GM18499 (cell line): Measurements from ENCODE around the gene TMSB10.
"Not testable (repeated sequence)": the region's sequence is repeated elsewhere in the genome, so short reads cannot be mapped to it uniquely, and the experiment has no call there.

Experiments used
- ATAC-seq: cut with Tn5 transposase; IDR thresholded peaks from one replicate; pipeline ENCODE4 v1.9.1; 2021; ENCODE audit warnings: moderate number of reproducible peaks; ENCODE audit not compliant: insufficient read depth, unreplicated experiment

TMSB10 gene

GRCh38 chr2:84905181-84906107, at the start of gene TMSB10:
Gene TMSB10, plus strand, starts transcription at chr2:84905656.
- ATAC-seq: peak; percentile 49

GRCh38 chr2:84855731-84856130, 49.7 kb upstream of the TMSB10 start:
- ATAC-seq: no peak

- no peak for ATAC-seq
Measured at GRCh38 chr2:84856787-84857186, 48.7 kb upstream of the TMSB10 start.

GRCh38 chr2:84857566-84857965, 47.9 kb upstream of the TMSB10 start:
- no peak for ATAC-seq

GRCh38 chr2:84858123-84858522, 47.3 kb upstream of the TMSB10 start:
- no peak for ATAC-seq

GRCh38 chr2:84858937-84859336, 46.5 kb upstream of the TMSB10 start:
- ATAC-seq: no peak

GRCh38 chr2:84861539-84861938, 43.9 kb upstream of the TMSB10 start:
- ATAC-seq: no peak

- no peak for ATAC-seq
Measured at GRCh38 chr2:84862006-84862405, 43.5 kb upstream of the TMSB10 start.

- no peak for ATAC-seq
Measured at GRCh38 chr2:84865181-84865783, 40.2 kb upstream of the TMSB10 start.

- ATAC-seq: no peak
Measured at GRCh38 chr2:84866122-84866521, 39.3 kb upstream of the TMSB10 start.

- not testable (repeated sequence) for ATAC-seq
Measured at GRCh38 chr2:84868327-84868726, 37.1 kb upstream of the TMSB10 start.

- no peak for ATAC-seq
Measured at GRCh38 chr2:84870306-84870705, 35.1 kb upstream of the TMSB10 start.

GRCh38 chr2:84872691-84873090, 32.8 kb upstream of the TMSB10 start:
- not testable (repeated sequence) for ATAC-seq

GRCh38 chr2:84873350-84873749, 32.1 kb upstream of the TMSB10 start:
- ATAC-seq: no peak

GRCh38 chr2:84874381-84875212, 30.9 kb upstream of the TMSB10 start:
- ATAC-seq: no peak

- ATAC-seq: no peak
Measured at GRCh38 chr2:84875213-84875560, 30.3 kb upstream of the TMSB10 start.

GRCh38 chr2:84875619-84876018, 29.8 kb upstream of the TMSB10 start:
- not testable (repeated sequence) for ATAC-seq

- ATAC-seq: no peak
Measured at GRCh38 chr2:84876369-84876768, 29.1 kb upstream of the TMSB10 start.

GRCh38 chr2:84878459-84878858, 27.0 kb upstream of the TMSB10 start:
- no peak for ATAC-seq

- ATAC-seq: no peak
Measured at GRCh38 chr2:84878896-84879583, 26.4 kb upstream of the TMSB10 start.
